ENCODE results near the gene TDRD10. TPM values are rescaled to one million over a fixed set of nuclear protein-coding genes. Genes with fewer than 3 reads are reported as not detected.
A peak's percentile ranks its signal among the peaks of the same experiment; 100 is the strongest.
"Not testable (repeated sequence)": the region's sequence is repeated elsewhere in the genome, so short reads cannot be mapped to it uniquely, and the experiment has no call there.

Gene TDRD10
- total and polyA plus RNA-seq, 2 experiments from 2014 or later = 0.51 to 1.0 TPM

DNA sequence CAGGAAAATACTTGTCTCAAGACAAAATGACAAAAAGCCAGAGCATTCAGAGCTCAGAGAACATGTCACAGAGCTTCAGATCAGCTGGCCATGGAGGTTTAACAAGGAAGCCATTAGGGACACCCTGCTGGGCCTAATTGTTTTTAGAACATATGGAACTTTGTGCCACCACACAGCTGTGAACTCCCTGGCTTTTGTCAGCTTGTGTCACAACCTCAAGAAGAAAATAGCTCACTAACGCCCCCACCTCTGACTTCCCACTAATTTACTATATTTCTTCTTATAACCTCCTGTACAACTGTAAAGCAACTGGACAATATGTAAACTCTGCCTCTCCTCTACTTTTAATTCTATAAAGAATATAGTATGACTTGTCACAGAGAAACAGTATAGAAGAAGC is 21.0 kb upstream of the TDRD10 start:
- no peak for TF ChIP-seq CTCF (IDR thresholded peaks at IDR 0.05; ENCODE audit: low read depth, low read length)

GRCh38 chr1:154483941-154484803 is 17.8 kb upstream of the TDRD10 start:
- no peak overlapping the region for H3K4me3 ChIP-seq
- no peak overlapping the region for H3K27ac ChIP-seq
- no peaks in the 10 kb centered on the region for H3K9me3 ChIP-seq (ENCODE audit: low read depth)
- peak; percentile 19 for TF ChIP-seq CTCF (IDR thresholded peaks at IDR 0.05; ENCODE audit: low read depth, low read length)
- no peaks in the 10 kb centered on the region for H3K36me3 ChIP-seq
- H3K27me3 ChIP-seq = peaks cover 3% of the 10 kb centered on the region
- peaks cover 9% of the 10 kb centered on the region for H3K4me1 ChIP-seq (ENCODE audit: low read depth)
- peak in 1 of 2 donors; percentile 88 for DNase-seq (ENCODE audit: low read depth in 1 of 2, low spot score in 1 of 2)

More for the DNA sequence above, 21.0 kb upstream of the TDRD10 start:
- Histone ChIP-seq H3K4me3 (no peak overlapping the region), H3K9me3 (ENCODE audit: low read depth) (no peaks in the 10 kb centered on the region), H3K4me1 (ENCODE audit: low read depth) (peaks cover 9% of the 10 kb centered on the region), H3K27me3 (peaks cover 3% of the 10 kb centered on the region), H3K36me3 (no peaks in the 10 kb centered on the region), H3K27ac (peak overlapping the region; percentile 61)
- DNase-seq (ENCODE audit: low read depth in 1 of 2, low spot score in 1 of 2) = no peak

- Histone ChIP-seq H3K4me1 (ENCODE audit: low read depth) (peaks cover 9% of the 10 kb centered on the region), H3K4me3 (no peak overlapping the region), H3K9me3 (ENCODE audit: low read depth) (no peaks in the 10 kb centered on the region), H3K27me3 (peaks cover 9% of the 10 kb centered on the region), H3K36me3 (no peaks in the 10 kb centered on the region), H3K27ac (no peak overlapping the region)
- DNase-seq (ENCODE audit: low read depth in 1 of 2, low spot score in 1 of 2) = peak in 1 of 2 donors; percentile 78
- TF ChIP-seq CTCF (IDR thresholded peaks at IDR 0.05; ENCODE audit: low read depth, low read length) = no peak
Observed at GRCh38 chr1:154485106-154485505, 16.9 kb upstream of the TDRD10 start.

DNA sequence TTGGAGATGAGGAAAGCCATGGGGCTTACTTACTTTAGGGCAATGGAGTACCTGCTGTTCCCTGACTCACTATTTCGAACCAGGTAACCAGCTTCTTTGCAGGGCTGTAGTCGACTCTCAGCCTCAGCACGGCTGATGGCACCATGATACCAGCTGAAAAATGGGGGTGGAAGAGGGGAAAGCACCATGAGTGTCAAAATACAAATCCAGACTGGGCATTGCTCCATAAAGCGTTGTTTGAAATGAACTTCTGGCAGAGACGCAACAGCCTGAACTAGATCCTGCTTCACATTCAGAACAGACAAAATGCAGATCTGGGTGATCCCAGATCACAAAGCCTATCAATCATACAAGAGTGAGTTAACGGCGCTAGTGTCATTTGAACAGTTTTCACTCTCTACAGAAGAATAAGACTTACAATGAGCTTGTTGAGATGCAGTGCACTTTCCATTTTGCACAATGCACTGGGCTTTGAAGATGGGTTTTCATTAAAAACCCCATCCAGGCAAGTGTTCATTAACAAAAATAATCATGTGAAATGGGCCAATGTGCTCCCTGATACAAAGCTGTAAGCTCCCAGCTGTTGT is 16.0 kb upstream of the TDRD10 start:
- no peaks in the 10 kb centered on the region for H3K36me3 ChIP-seq
- peaks cover 4% of the 10 kb centered on the region for H3K4me1 ChIP-seq (ENCODE audit: low read depth)
- H3K27me3 ChIP-seq = peaks cover 13% of the 10 kb centered on the region
- no peaks in the 10 kb centered on the region for H3K9me3 ChIP-seq (ENCODE audit: low read depth)
- DNase-seq (ENCODE audit: low read depth in 1 of 2, low spot score in 1 of 2) = peak in 1 of 2 donors; percentile 34
- no peak for TF ChIP-seq CTCF (IDR thresholded peaks at IDR 0.05; ENCODE audit: low read depth, low read length)
- H3K4me3 ChIP-seq = no peak overlapping the region
- H3K27ac ChIP-seq = no peak overlapping the region

DNA sequence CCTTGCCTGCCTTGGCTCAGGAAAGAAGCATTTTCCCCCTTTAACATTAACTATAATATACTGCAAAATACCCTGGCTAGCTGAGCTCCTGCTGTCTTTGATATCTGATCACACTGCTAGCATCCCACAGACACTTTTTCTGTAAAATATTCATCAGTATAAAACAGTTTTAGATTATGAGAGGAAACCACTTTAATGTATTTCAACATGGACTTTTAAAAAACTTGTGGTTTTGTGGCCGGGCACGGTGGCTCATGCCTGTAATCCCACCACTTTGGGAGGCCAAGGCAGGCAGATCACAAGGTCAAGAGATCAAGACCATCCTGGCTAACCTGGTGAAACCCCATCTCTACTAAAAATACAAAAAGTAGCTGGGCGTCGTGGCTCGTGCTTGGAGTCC is 15.3 kb upstream of the TDRD10 start:
- not testable (repeated sequence) for H3K9me3 ChIP-seq (ENCODE audit: low read depth); DNase-seq (ENCODE audit: low read depth in 1 of 2, low spot score in 1 of 2); H3K4me1 ChIP-seq (ENCODE audit: low read depth); H3K36me3 ChIP-seq; H3K27ac ChIP-seq; H3K4me3 ChIP-seq
- H3K27me3 ChIP-seq = peaks cover 18% of the 10 kb centered on the region

- Histone ChIP-seq H3K36me3 (no peaks in the 10 kb centered on the region), H3K4me1 (ENCODE audit: low read depth) (peaks cover 8% of the 10 kb centered on the region), H3K27ac (no peak overlapping the region), H3K9me3 (ENCODE audit: low read depth) (no peaks in the 10 kb centered on the region), H3K4me3 (no peak overlapping the region), H3K27me3 (peaks cover 18% of the 10 kb centered on the region)
- no peak for TF ChIP-seq CTCF (IDR thresholded peaks at IDR 0.05; ENCODE audit: low read depth, low read length)
- no peak for DNase-seq (ENCODE audit: low read depth in 1 of 2, low spot score in 1 of 2)
Observed at GRCh38 chr1:154488922-154489321, 13.1 kb upstream of the TDRD10 start.

All from cardiac muscle cell (in vitro differentiated cells and primary cell).